ENCODE results near the gene CCDC146.
"Not testable (repeated sequence)": the region's sequence is repeated elsewhere in the genome, so short reads cannot be mapped to it uniquely, and the experiment has no call there.

Gene CCDC146

GRCh38 chr7:77105904-77106303 is 16.5 kb upstream of the CCDC146 start:
- H2BK15ac ChIP-seq (replicated peaks; ENCODE audit: low read depth); H3K27me3 ChIP-seq (ENCODE audit: insufficient read depth, low read length, poor library complexity); H3K23ac ChIP-seq (ENCODE audit: low read length); DNase-seq; H3K9ac ChIP-seq (ENCODE audit: low read length); H3K4me2 ChIP-seq (ENCODE audit: low read length); H3K27ac ChIP-seq (ENCODE audit: low read depth, low read length); H3K4me3 ChIP-seq (ENCODE audit: low read length); H4K8ac ChIP-seq (ENCODE audit: low read depth, low read length); H3K79me1 ChIP-seq (ENCODE audit: low read length); H2BK120ac ChIP-seq (ENCODE audit: low read depth, low read length); H4K5ac ChIP-seq (ENCODE audit: low read length); H3K79me2 ChIP-seq (ENCODE audit: control insufficient read depth, insufficient read depth, low read length); H3K56ac ChIP-seq (ENCODE audit: low read length); H3K18ac ChIP-seq (ENCODE audit: low read length); H2AK5ac ChIP-seq (ENCODE audit: low read length); H2BK5ac ChIP-seq (ENCODE audit: low read length); H3K4me1 ChIP-seq (ENCODE audit: control insufficient read depth, low read depth, low read length); H3K4ac ChIP-seq (ENCODE audit: low read depth, low read length); H3K36me3 ChIP-seq (ENCODE audit: control insufficient read depth, insufficient read depth, low read length): not testable (repeated sequence)
- WGBS (ENCODE audit: extremely low coverage, insufficient coverage, low lambda C conversion rate), result no CpG with 5 or more reads among the region's 3 CpGs

GRCh38 chr7:77107659-77108058 is 14.8 kb upstream of the CCDC146 start:
- H4K8ac ChIP-seq (ENCODE audit: low read depth, low read length); H2BK15ac ChIP-seq (replicated peaks; ENCODE audit: low read depth); H3K23ac ChIP-seq (ENCODE audit: low read length); H4K5ac ChIP-seq (ENCODE audit: low read length); H2BK5ac ChIP-seq (ENCODE audit: low read length); H3K4ac ChIP-seq (ENCODE audit: low read depth, low read length); H3K9ac ChIP-seq (ENCODE audit: low read length); H3K27ac ChIP-seq (ENCODE audit: low read depth, low read length); H2AK5ac ChIP-seq (ENCODE audit: low read length); H3K18ac ChIP-seq (ENCODE audit: low read length); H3K4me3 ChIP-seq (ENCODE audit: low read length); H3K4me1 ChIP-seq (ENCODE audit: control insufficient read depth, low read depth, low read length); H3K36me3 ChIP-seq (ENCODE audit: control insufficient read depth, insufficient read depth, low read length); H3K4me2 ChIP-seq (ENCODE audit: low read length); H3K79me2 ChIP-seq (ENCODE audit: control insufficient read depth, insufficient read depth, low read length); H2BK120ac ChIP-seq (ENCODE audit: low read depth, low read length); DNase-seq; H3K56ac ChIP-seq (ENCODE audit: low read length); H3K27me3 ChIP-seq (ENCODE audit: insufficient read depth, low read length, poor library complexity); H3K79me1 ChIP-seq (ENCODE audit: low read length): not testable (repeated sequence)
- WGBS (ENCODE audit: extremely low coverage, insufficient coverage, low lambda C conversion rate), result no CpG with 5 or more reads among the region's 3 CpGs

GRCh38 chr7:77108362-77108761 is 14.1 kb upstream of the CCDC146 start:
- H3K56ac ChIP-seq (ENCODE audit: low read length); H3K36me3 ChIP-seq (ENCODE audit: control insufficient read depth, insufficient read depth, low read length); H2BK15ac ChIP-seq (replicated peaks; ENCODE audit: low read depth); H3K27ac ChIP-seq (ENCODE audit: low read depth, low read length); H3K9ac ChIP-seq (ENCODE audit: low read length); DNase-seq; H3K79me2 ChIP-seq (ENCODE audit: control insufficient read depth, insufficient read depth, low read length); H3K23ac ChIP-seq (ENCODE audit: low read length); H3K18ac ChIP-seq (ENCODE audit: low read length); H3K79me1 ChIP-seq (ENCODE audit: low read length); H4K8ac ChIP-seq (ENCODE audit: low read depth, low read length); H2BK120ac ChIP-seq (ENCODE audit: low read depth, low read length); H3K4me1 ChIP-seq (ENCODE audit: control insufficient read depth, low read depth, low read length); H3K4me2 ChIP-seq (ENCODE audit: low read length); H4K5ac ChIP-seq (ENCODE audit: low read length); H3K4ac ChIP-seq (ENCODE audit: low read depth, low read length); H3K4me3 ChIP-seq (ENCODE audit: low read length); H2AK5ac ChIP-seq (ENCODE audit: low read length); H3K27me3 ChIP-seq (ENCODE audit: insufficient read depth, low read length, poor library complexity); H2BK5ac ChIP-seq (ENCODE audit: low read length): not testable (repeated sequence)
- WGBS (ENCODE audit: extremely low coverage, insufficient coverage, low lambda C conversion rate), result no CpG with 5 or more reads among the region's 1 CpG

- H3K56ac ChIP-seq (ENCODE audit: low read length); H3K27me3 ChIP-seq (ENCODE audit: insufficient read depth, low read length, poor library complexity); H3K23ac ChIP-seq (ENCODE audit: low read length); H2BK120ac ChIP-seq (ENCODE audit: low read depth, low read length); H3K27ac ChIP-seq (ENCODE audit: low read depth, low read length); H3K36me3 ChIP-seq (ENCODE audit: control insufficient read depth, insufficient read depth, low read length); H2BK5ac ChIP-seq (ENCODE audit: low read length); H3K9ac ChIP-seq (ENCODE audit: low read length); H2BK15ac ChIP-seq (replicated peaks; ENCODE audit: low read depth); H3K4me2 ChIP-seq (ENCODE audit: low read length); H4K5ac ChIP-seq (ENCODE audit: low read length); H3K18ac ChIP-seq (ENCODE audit: low read length); H3K79me1 ChIP-seq (ENCODE audit: low read length); H3K79me2 ChIP-seq (ENCODE audit: control insufficient read depth, insufficient read depth, low read length); H3K4me3 ChIP-seq (ENCODE audit: low read length); H3K4me1 ChIP-seq (ENCODE audit: control insufficient read depth, low read depth, low read length); H4K8ac ChIP-seq (ENCODE audit: low read depth, low read length); H2AK5ac ChIP-seq (ENCODE audit: low read length); H3K4ac ChIP-seq (ENCODE audit: low read depth, low read length): not testable (repeated sequence)
- peak; percentile 7 for DNase-seq
- whole genome bisulfite sequencing (ENCODE audit: extremely low coverage, insufficient coverage, low lambda C conversion rate), result no CpG with 5 or more reads among the region's 2 CpGs
Observed at GRCh38 chr7:77112719-77113306, 9.6 kb upstream of the CCDC146 start.

- H2AK5ac ChIP-seq (ENCODE audit: low read length); H3K4me1 ChIP-seq (ENCODE audit: control insufficient read depth, low read depth, low read length); H3K23ac ChIP-seq (ENCODE audit: low read length); H3K27ac ChIP-seq (ENCODE audit: low read depth, low read length); H2BK5ac ChIP-seq (ENCODE audit: low read length); H2BK15ac ChIP-seq (replicated peaks; ENCODE audit: low read depth); H3K9ac ChIP-seq (ENCODE audit: low read length); DNase-seq; H3K27me3 ChIP-seq (ENCODE audit: insufficient read depth, low read length, poor library complexity); H4K5ac ChIP-seq (ENCODE audit: low read length); H3K4me3 ChIP-seq (ENCODE audit: low read length); H3K79me1 ChIP-seq (ENCODE audit: low read length); H3K4me2 ChIP-seq (ENCODE audit: low read length); H2BK120ac ChIP-seq (ENCODE audit: low read depth, low read length); H3K56ac ChIP-seq (ENCODE audit: low read length); H3K4ac ChIP-seq (ENCODE audit: low read depth, low read length); H3K79me2 ChIP-seq (ENCODE audit: control insufficient read depth, insufficient read depth, low read length); H4K8ac ChIP-seq (ENCODE audit: low read depth, low read length); H3K18ac ChIP-seq (ENCODE audit: low read length); H3K36me3 ChIP-seq (ENCODE audit: control insufficient read depth, insufficient read depth, low read length): not testable (repeated sequence)
- no CpG with 5 or more reads among the region's 1 CpG for WGBS (ENCODE audit: extremely low coverage, insufficient coverage, low lambda C conversion rate)
Observed at GRCh38 chr7:77125486-77125885, 3.1 kb downstream of the CCDC146 start.

- not testable (repeated sequence) for H3K27me3 ChIP-seq (ENCODE audit: insufficient read depth, low read length, poor library complexity); DNase-seq; H3K56ac ChIP-seq (ENCODE audit: low read length); H4K8ac ChIP-seq (ENCODE audit: low read depth, low read length); H2BK15ac ChIP-seq (replicated peaks; ENCODE audit: low read depth); H3K9ac ChIP-seq (ENCODE audit: low read length); H2AK5ac ChIP-seq (ENCODE audit: low read length); H3K27ac ChIP-seq (ENCODE audit: low read depth, low read length); H3K4me3 ChIP-seq (ENCODE audit: low read length); H3K4me2 ChIP-seq (ENCODE audit: low read length); H2BK5ac ChIP-seq (ENCODE audit: low read length); H3K79me1 ChIP-seq (ENCODE audit: low read length); H3K23ac ChIP-seq (ENCODE audit: low read length); H4K5ac ChIP-seq (ENCODE audit: low read length); H3K79me2 ChIP-seq (ENCODE audit: control insufficient read depth, insufficient read depth, low read length); H3K4me1 ChIP-seq (ENCODE audit: control insufficient read depth, low read depth, low read length); H3K18ac ChIP-seq (ENCODE audit: low read length); H2BK120ac ChIP-seq (ENCODE audit: low read depth, low read length); H3K36me3 ChIP-seq (ENCODE audit: control insufficient read depth, insufficient read depth, low read length); H3K4ac ChIP-seq (ENCODE audit: low read depth, low read length)
- WGBS (ENCODE audit: extremely low coverage, insufficient coverage, low lambda C conversion rate), result no CpG with 5 or more reads among the region's 9 CpGs
Observed at GRCh38 chr7:77127009-77127408, 4.6 kb downstream of the CCDC146 start.
